ENCODE results near the gene CPSF2. TPM values are rescaled to one million over a fixed set of nuclear protein-coding genes. Genes with fewer than 3 reads are reported as not detected.

Gene CPSF2
- 41.6 and 49.7 TPM in 2 replicates for total RNA-seq

GRCh38 chr14:92121670-92122350 is at the start of gene CPSF2, which contains the start of gene NDUFB1:
TSS of gene CPSF2 (plus strand) at chr14:92121969. CDS start at chr14:92130985, 9,016 bp downstream.
TSS of gene NDUFB1 (minus strand) at chr14:92121706. CDS start at chr14:92117637, 4,069 bp downstream.

GRCh38 chr14:92106143-92106926 is 15.4 kb upstream of the CPSF2 start, which contains the start of gene ATXN3:
TSS of gene ATXN3 (minus strand) at chr14:92106582. CDS start at chr14:92106552, 30 bp downstream.

Other genes starting within 250 kb of the CPSF2 start
- gene FBLN5, start 174.3 kb upstream of the CPSF2 start, total RNA-seq: 0.15 and 1.6 TPM in 2 replicates
- 13.6 and 14.6 TPM in 2 replicates for gene TRIP11, start 81.9 kb upstream of the CPSF2 start, total RNA-seq
- 31.2 and 36.4 TPM in 2 replicates for gene ATXN3, start 15.4 kb upstream of the CPSF2 start, total RNA-seq
- 587 and 613 TPM in 2 replicates for gene NDUFB1, start 263 bp upstream of the CPSF2 start, total RNA-seq
- not detected in 2 replicates for gene SLC24A4, start 201.2 kb downstream of the CPSF2 start, total RNA-seq

All from mammary microvascular endothelial cell (primary cell).